ENCODE data around the gene SYNE4. TPM values are rescaled to one million over a fixed set of nuclear protein-coding genes. Genes with fewer than 3 reads are reported as not detected.

Gene SYNE4
- total RNA-seq, 4 donors from 2014 or later, result 1.2 to 9.0 (median 2.9) TPM; not detected in 1

- H3K4me3 ChIP-seq, result no peak overlapping the region
- H3K27ac ChIP-seq, result no peak overlapping the region
- WGBS, 2 donors (ENCODE audit: low coverage in 1 of 2), result 98% methylated on average over 45 of the region's 49 CpGs; no CpG with 5 or more reads in 1 of the 2 donors
- intact Hi-C loops (cut with DNase I; ENCODE audit: low total_unique reads) (no loop called here), in situ Hi-C loops (cut with MboI; ENCODE audit: low pct_ligation_motif_present in 1 of 4, low pct_unique_long_range_greater_than_20kb in 1 of 4, low sequenced_read_pairs in 3 of 4) (no loop called here)
- H3K9me3 ChIP-seq, result no peaks in the 10 kb centered on the region
- no peaks in the 10 kb centered on the region for H3K36me3 ChIP-seq
- TF ChIP-seq POLR2A (IDR thresholded peaks at IDR 0.05) (no peak), EP300 (IDR thresholded peaks at IDR 0.05; ENCODE audit: low read depth) (no peak), POLR2AphosphoS5 (IDR thresholded peaks at IDR 0.05) (no peak), CTCF (IDR thresholded peaks at IDR 0.05) (no peak)
- no peak for DNase-seq
- no peaks in the 10 kb centered on the region for H3K4me1 ChIP-seq
- no peaks in the 10 kb centered on the region for H3K27me3 ChIP-seq
Measured at GRCh38 chr19:36026091-36026876, 17.7 kb upstream of the SYNE4 start.

GRCh38 chr19:36025541-36025940 lies 16.9 kb upstream of the SYNE4 start:
- Histone ChIP-seq H3K9me3 (no peaks in the 10 kb centered on the region), H3K36me3 (no peaks in the 10 kb centered on the region), H3K4me1 (no peaks in the 10 kb centered on the region), H3K4me3 (no peak overlapping the region), H3K27me3 (no peaks in the 10 kb centered on the region), H3K27ac (no peak overlapping the region)
- TF ChIP-seq EP300 (IDR thresholded peaks at IDR 0.05; ENCODE audit: low read depth) (no peak), CTCF (IDR thresholded peaks at IDR 0.05) (no peak), POLR2AphosphoS5 (IDR thresholded peaks at IDR 0.05) (no peak), POLR2A (IDR thresholded peaks at IDR 0.05) (no peak)
- 60 to 71% methylated on average over 1 of the region's 1 CpG for WGBS, 2 donors (ENCODE audit: low coverage in 1 of 2)
- in situ Hi-C loops (cut with MboI; ENCODE audit: low pct_ligation_motif_present in 1 of 4, low pct_unique_long_range_greater_than_20kb in 1 of 4, low sequenced_read_pairs in 3 of 4), result no loop called here
- intact Hi-C loops (cut with DNase I; ENCODE audit: low total_unique reads), result no loop called here
- DNase-seq, result no peak

GRCh38 chr19:36023432-36023831 lies 14.8 kb upstream of the SYNE4 start:
- no peaks in the 10 kb centered on the region for H3K36me3 ChIP-seq
- no peaks in the 10 kb centered on the region for H3K9me3 ChIP-seq
- H3K4me1 ChIP-seq, result no peaks in the 10 kb centered on the region
- in situ Hi-C loops (cut with MboI; ENCODE audit: low pct_ligation_motif_present in 1 of 4, low pct_unique_long_range_greater_than_20kb in 1 of 4, low sequenced_read_pairs in 3 of 4), result no loop called here
- DNase-seq, result no peak
- H3K27me3 ChIP-seq, result no peaks in the 10 kb centered on the region
- WGBS, 2 donors (ENCODE audit: low coverage in 1 of 2), result 77 to 94% methylated on average over 3 to 5 of the region's 5 CpGs
- H3K4me3 ChIP-seq, result no peak overlapping the region
- intact Hi-C loops (cut with DNase I; ENCODE audit: low total_unique reads), result no loop called here
- TF ChIP-seq CTCF (IDR thresholded peaks at IDR 0.05) (no peak), POLR2AphosphoS5 (IDR thresholded peaks at IDR 0.05) (no peak), EP300 (IDR thresholded peaks at IDR 0.05; ENCODE audit: low read depth) (no peak), POLR2A (IDR thresholded peaks at IDR 0.05) (no peak)
- H3K27ac ChIP-seq, result no peak overlapping the region

- TF ChIP-seq CTCF (IDR thresholded peaks at IDR 0.05), result no peak
- 94 to 96% methylated on average over 4 to 22 of the region's 22 CpGs for WGBS, 2 donors (ENCODE audit: low coverage in 1 of 2)
- no peak for DNase-seq
- Histone ChIP-seq H3K4me1 (peaks cover 5 to 9% (median 7%) of the 10 kb centered on the region in 4 donors), H3K27me3 (no peaks in the 10 kb centered on the region), H3K27ac (no peak overlapping the region), H3K9me3 (no peaks in the 10 kb centered on the region), H3K36me3 (no peaks in the 10 kb centered on the region), H3K4me3 (no peak overlapping the region)
- in situ Hi-C loops (cut with MboI; ENCODE audit: low pct_ligation_motif_present in 1 of 4, low pct_unique_long_range_greater_than_20kb in 1 of 4, low sequenced_read_pairs in 3 of 4) (no loop called here), intact Hi-C loops (cut with DNase I; ENCODE audit: low total_unique reads) (no loop called here)
Measured at GRCh38 chr19:36019061-36019670, 10.6 kb upstream of the SYNE4 start.
